ENCODE results near the gene ZMIZ1. TPM values are rescaled to one million over a fixed set of nuclear protein-coding genes. Genes with fewer than 3 reads are reported as not detected.

The ZMIZ1 gene
- total RNA-seq, 2 experiments from 2014 or later: 14.6 to 15.5 TPM

- Mint-ChIP-seq H3K27ac (no peak overlapping the region), H3K4me1 (ENCODE audit: low read depth) (no peaks in the 10 kb centered on the region), H3K9me3 (no peaks in the 10 kb centered on the region), H3K4me3 (no peak overlapping the region), H3K36me3 (ENCODE audit: low read depth) (no peaks in the 10 kb centered on the region), H3K27me3 (no peaks in the 10 kb centered on the region)
- no peaks in the 10 kb centered on the region for H3K4me1 ChIP-seq (ENCODE audit: insufficient read depth, low read length)
- no peak for TF ChIP-seq CTCF (IDR thresholded peaks at IDR 0.05)
- no peak for DNase-seq
- intact Hi-C loops (cut with DNase I, micrococcal nuclease): no loop called here
- no peaks in the 10 kb centered on the region for H3K36me3 ChIP-seq (ENCODE audit: insufficient read depth, low read length)
- H3K4me3 ChIP-seq (ENCODE audit: low read length): no peak overlapping the region
- no peaks in the 10 kb centered on the region for H3K9me3 ChIP-seq (ENCODE audit: control insufficient read depth in 1 of 2, insufficient read depth in 1 of 2, low read length in 2 of 2)
- POLR2A ChIA-PET: no interaction called here
- no peak overlapping the region for H3K27ac ChIP-seq (ENCODE audit: low read depth in 1 of 2, low read length in 2 of 2)
- no peak for ATAC-seq (ENCODE audit: poor library complexity)
- CTCF ChIA-PET: no interaction called here
- no peaks in the 10 kb centered on the region for H3K27me3 ChIP-seq (ENCODE audit: control insufficient read depth in 1 of 2, insufficient read depth in 2 of 2, low read length in 2 of 2)
Observed at GRCh38 chr10:79176949-79177602, 108.3 kb downstream of the ZMIZ1 start.

GRCh38 chr10:79178070-79178576, 109.4 kb downstream of the ZMIZ1 start:
- Mint-ChIP-seq H3K27me3 (no peaks in the 10 kb centered on the region), H3K36me3 (ENCODE audit: low read depth) (no peaks in the 10 kb centered on the region), H3K9me3 (no peaks in the 10 kb centered on the region), H3K4me3 (no peak overlapping the region), H3K4me1 (ENCODE audit: low read depth) (no peaks in the 10 kb centered on the region), H3K27ac (no peak overlapping the region)
- ATAC-seq (ENCODE audit: poor library complexity) (no peak), DNase-seq (no peak)
- ChIA-PET POLR2A (interaction anchor here (0.6 kb wide), 1 partner anchor 144 kb away, joined by 3 read pairs; no protein-coding TSS in a partner anchor), CTCF (no interaction called here)
- Histone ChIP-seq H3K9me3 (ENCODE audit: control insufficient read depth in 1 of 2, insufficient read depth in 1 of 2, low read length in 2 of 2) (no peaks in the 10 kb centered on the region), H3K4me3 (ENCODE audit: low read length) (no peak overlapping the region), H3K27me3 (ENCODE audit: control insufficient read depth in 1 of 2, insufficient read depth in 2 of 2, low read length in 2 of 2) (no peaks in the 10 kb centered on the region), H3K4me1 (ENCODE audit: insufficient read depth, low read length) (no peaks in the 10 kb centered on the region), H3K36me3 (ENCODE audit: insufficient read depth, low read length) (no peaks in the 10 kb centered on the region), H3K27ac (ENCODE audit: low read depth in 1 of 2, low read length in 2 of 2) (no peak overlapping the region)
- intact Hi-C loops (cut with DNase I, micrococcal nuclease): no loop called here
- no peak for TF ChIP-seq CTCF (IDR thresholded peaks at IDR 0.05)

- ATAC-seq (ENCODE audit: poor library complexity): no peak
Observed at GRCh38 chr10:79178614-79179163, 109.9 kb downstream of the ZMIZ1 start.

More at GRCh38 chr10:79178614-79179163, 109.9 kb downstream of the ZMIZ1 start:
- no peaks in the 10 kb centered on the region for H3K4me1 ChIP-seq (ENCODE audit: insufficient read depth, low read length)
- H3K27ac ChIP-seq (ENCODE audit: low read depth in 1 of 2, low read length in 2 of 2): no peak overlapping the region
- H3K27me3 ChIP-seq (ENCODE audit: control insufficient read depth in 1 of 2, insufficient read depth in 2 of 2, low read length in 2 of 2): no peaks in the 10 kb centered on the region
- H3K27me3 Mint-ChIP-seq: no peaks in the 10 kb centered on the region
- H3K4me1 Mint-ChIP-seq (ENCODE audit: low read depth): no peaks in the 10 kb centered on the region
- TF ChIP-seq CTCF (IDR thresholded peaks at IDR 0.05): no peak
- DNase-seq: no peak
- H3K9me3 ChIP-seq (ENCODE audit: control insufficient read depth in 1 of 2, insufficient read depth in 1 of 2, low read length in 2 of 2): no peaks in the 10 kb centered on the region
- POLR2A ChIA-PET: interaction anchor here (0.6 kb wide), 1 partner anchor 145 kb away, joined by 3 read pairs; no protein-coding TSS in a partner anchor
- intact Hi-C loops (cut with DNase I, micrococcal nuclease): no loop called here
- H3K36me3 ChIP-seq (ENCODE audit: insufficient read depth, low read length): no peaks in the 10 kb centered on the region
- CTCF ChIA-PET: no interaction called here
- no peaks in the 10 kb centered on the region for H3K36me3 Mint-ChIP-seq (ENCODE audit: low read depth)
- no peak overlapping the region for H3K4me3 ChIP-seq (ENCODE audit: low read length)
- no peaks in the 10 kb centered on the region for H3K9me3 Mint-ChIP-seq
- H3K27ac Mint-ChIP-seq: no peak overlapping the region
- H3K4me3 Mint-ChIP-seq: no peak overlapping the region

Data from CD4-positive, alpha-beta T cell (primary cell).